SJSA1 (cell line): ENCODE measurements around the gene CFAP91. TPM values are rescaled to one million over a fixed set of nuclear protein-coding genes. Genes with fewer than 3 reads are reported as not detected.
A peak's percentile ranks its signal among the peaks of the same experiment; 100 is the strongest.

Experiments
- DNase-seq, 2 experiments: peaks; one replicate each; pipeline ENCODE4 v3.0.0-alpha.2; 2015 to 2020; ENCODE audit warnings: low spot score in 2 of 2, low read depth in 1 of 2
- H3K27ac ChIP-seq: fragments of 250-450 bp; sonication (Bioruptor Pico); 2 replicates; pipeline ENCODE4 v1.5.1; 2020; ENCODE audit warnings: mild to moderate bottlenecking, moderate library complexity
- H3K27me3 ChIP-seq: fragments of 250-450 bp; sonication (Bioruptor Pico); replicated peaks from 2 replicates; pipeline ENCODE4 v1.5.1; 2020; ENCODE audit warnings: mild to moderate bottlenecking, moderate library complexity
- H3K36me3 ChIP-seq: fragments of 250-450 bp; sonication (Bioruptor Pico); 2 replicates; pipeline ENCODE4 v1.5.1; 2020; ENCODE audit warnings: mild to moderate bottlenecking
- H3K4me1 ChIP-seq: fragments of 250-450 bp; sonication (Bioruptor Pico); replicated peaks from 2 replicates; pipeline ENCODE4 v1.6.1; 2021; ENCODE audit warnings: mild to moderate bottlenecking
- H3K4me3 ChIP-seq: fragments of 250-450 bp; sonication (Bioruptor Pico); 2 replicates; pipeline ENCODE4 v1.5.1; 2020; ENCODE audit warnings: mild to moderate bottlenecking
- H3K9me3 ChIP-seq: fragments of 250-450 bp; sonication (Bioruptor Pico); replicated peaks from 2 replicates; pipeline ENCODE4 v1.5.1; 2020; ENCODE audit warnings: mild to moderate bottlenecking
- total RNA-seq: library from RNA; depleted of rRNA; stranded (reverse); fragments of >200 nt; shearing (Covaris generic); gene quantifications from 2 replicates; pipeline ENCODE4 v1.2.3, GENCODE V29; 2014; rRNA removed

Gene CFAP91
- 0.18 and 0.34 TPM in 2 replicates for total RNA-seq

DNA sequence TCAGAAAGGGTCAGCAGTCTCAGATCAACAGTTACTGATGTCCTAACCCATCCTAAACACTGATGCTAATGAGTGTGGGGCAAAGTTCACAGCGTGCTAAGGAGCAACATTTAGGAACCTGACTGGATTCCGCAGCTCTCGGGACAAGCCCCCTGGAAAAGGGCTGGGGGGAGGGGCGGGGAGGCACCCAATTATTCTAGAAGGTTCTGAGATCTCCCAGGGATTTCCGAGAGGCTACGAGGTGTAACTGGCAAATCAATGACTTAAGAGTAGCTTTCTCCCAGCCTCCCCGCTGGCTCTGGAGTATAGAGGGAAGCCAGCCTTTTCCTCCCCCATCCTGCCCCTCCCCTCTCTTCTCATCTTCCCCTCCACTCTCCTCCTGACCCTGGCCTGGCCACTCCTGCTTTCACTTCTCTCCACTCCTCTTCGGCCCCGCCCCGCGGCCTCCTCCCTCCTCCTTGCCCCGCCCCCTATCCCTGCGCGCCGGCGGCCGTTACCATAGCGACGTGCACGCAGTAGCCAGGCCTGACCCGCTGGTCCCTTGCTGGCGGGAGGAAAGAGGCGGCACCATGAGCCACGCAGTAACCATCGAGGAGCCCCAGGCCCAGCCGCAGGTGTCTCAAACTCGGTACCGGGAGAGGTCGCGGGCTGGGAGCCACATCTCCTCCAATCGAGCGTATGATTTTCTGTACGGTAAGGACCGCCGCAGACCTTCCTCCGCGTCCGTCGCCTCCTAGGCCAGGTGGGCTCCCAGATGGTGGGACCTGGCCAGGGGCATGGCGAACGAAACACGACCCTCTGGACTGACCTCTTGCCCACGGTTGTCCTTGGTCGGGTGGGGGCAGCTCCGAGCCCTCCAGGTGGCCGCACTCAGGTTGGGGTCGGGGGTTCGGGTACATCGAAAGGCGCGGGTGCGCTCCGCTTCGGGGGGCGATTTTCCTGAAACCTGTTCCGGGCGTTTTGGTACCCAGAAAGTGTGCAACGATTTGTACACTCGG, at the start of gene CFAP91:
Gene CFAP91, plus strand, starts transcription at position 493 of the 998 bp plus-strand sequence. Its CDS starts 77 bp downstream, at position 570.
- Histone ChIP-seq H3K4me3 (peak within 1 kb of the TSS; percentile 27), H3K36me3 (no peaks in the 10 kb centered on the region), H3K27me3 (no peaks in the 10 kb centered on the region), H3K27ac (no peak within 1 kb of the TSS), H3K4me1 (peaks cover 15% of the 10 kb centered on the region), H3K9me3 (peaks cover 4% of the 10 kb centered on the region; the same call in 1 of the 2 replicates)
- DNase-seq, result peak; percentile 39 to 91

DNA sequence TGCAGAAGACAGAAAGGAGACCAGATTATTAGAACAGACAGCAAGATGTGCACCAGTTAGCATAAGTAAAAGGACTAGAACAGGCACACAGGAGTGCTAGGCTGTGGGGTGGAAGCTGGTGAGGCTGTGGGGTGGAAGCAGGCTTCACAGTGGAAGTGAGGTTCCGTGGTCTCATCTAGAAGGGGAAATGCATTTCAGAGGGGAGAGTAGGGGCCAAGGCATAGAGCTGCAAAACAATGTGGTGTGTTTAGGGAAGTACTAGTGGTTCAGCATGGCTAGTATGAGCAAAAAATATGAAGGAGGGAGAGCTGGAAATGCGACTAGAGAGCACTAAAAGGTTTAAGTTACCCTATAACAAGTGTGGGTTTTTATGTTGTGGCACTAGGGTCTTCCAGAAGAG, 48.9 kb upstream of the CFAP91 start:
- no peaks in the 10 kb centered on the region for H3K27me3 ChIP-seq
- no peaks in the 10 kb centered on the region for H3K36me3 ChIP-seq
- H3K4me1 ChIP-seq, result no peaks in the 10 kb centered on the region
- DNase-seq, result no peak
- H3K27ac ChIP-seq, result no peak overlapping the region
- no peaks in the 10 kb centered on the region for H3K9me3 ChIP-seq
- no peak overlapping the region for H3K4me3 ChIP-seq

DNA sequence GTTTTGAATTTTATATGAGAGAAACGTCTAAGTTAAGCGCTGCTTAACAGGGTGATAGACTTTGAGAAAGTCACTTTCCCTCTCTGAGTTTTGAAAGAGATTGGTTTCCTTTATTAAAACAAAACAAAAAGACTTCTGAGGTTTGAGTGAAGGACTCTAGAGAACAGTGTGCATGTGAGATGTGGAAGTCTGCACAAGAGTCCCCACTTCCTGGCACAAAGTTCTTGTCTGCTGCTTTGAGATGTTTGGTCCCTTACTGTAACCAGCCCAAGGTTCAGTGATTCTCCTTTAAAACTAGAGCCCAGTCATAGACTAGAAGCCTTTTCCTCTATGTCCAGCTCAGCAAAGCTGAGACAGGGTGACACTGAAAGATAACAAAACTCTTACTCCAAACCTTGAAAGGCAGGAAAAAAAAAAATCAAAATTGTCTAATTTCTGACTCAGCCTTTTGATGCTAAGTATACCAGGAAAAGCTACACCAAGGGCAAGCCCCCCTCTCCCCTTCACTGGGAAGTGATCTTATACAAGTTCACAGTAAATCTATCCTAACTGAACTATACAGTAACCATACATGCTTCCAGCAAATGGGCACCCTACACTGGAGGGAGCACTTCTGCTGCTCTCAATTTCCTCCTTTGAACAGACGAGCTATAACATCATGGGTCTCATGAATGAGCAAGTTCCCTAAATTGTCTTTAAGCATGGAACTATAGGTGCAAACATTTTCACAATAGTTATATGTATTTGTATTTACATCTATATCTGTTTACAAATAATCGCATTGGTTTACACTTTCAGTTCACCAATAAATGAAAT, 44.7 kb upstream of the CFAP91 start:
- H3K27me3 ChIP-seq, result no peaks in the 10 kb centered on the region
- H3K27ac ChIP-seq, result no peak overlapping the region
- H3K4me1 ChIP-seq, result no peaks in the 10 kb centered on the region; the same call in 1 of the 2 replicates
- H3K9me3 ChIP-seq, result no peaks in the 10 kb centered on the region
- no peak for DNase-seq
- H3K4me3 ChIP-seq, result no peak overlapping the region
- H3K36me3 ChIP-seq, result no peaks in the 10 kb centered on the region

DNA sequence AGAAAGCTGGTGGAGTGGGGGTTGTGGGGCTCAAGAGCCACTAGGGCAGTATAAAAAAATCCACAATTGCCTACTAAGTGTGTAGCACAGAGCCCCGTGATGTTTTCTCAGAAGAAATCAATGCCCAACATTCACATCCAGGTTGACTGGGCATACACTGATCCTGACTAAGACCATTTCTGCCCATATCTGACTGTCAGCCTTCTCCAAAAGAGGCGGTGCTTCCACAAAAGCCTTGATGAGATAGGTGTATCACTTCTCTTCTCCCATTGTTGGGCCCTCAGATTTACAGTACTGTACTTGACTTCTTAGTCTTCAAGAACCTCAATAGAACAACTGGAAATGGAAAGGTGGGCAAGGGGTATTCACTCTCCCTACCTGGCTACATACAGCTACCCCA, 43.8 kb upstream of the CFAP91 start:
- H3K9me3 ChIP-seq, result no peaks in the 10 kb centered on the region
- H3K27me3 ChIP-seq, result no peaks in the 10 kb centered on the region
- peaks cover 9% of the 10 kb centered on the region for H3K4me1 ChIP-seq
- no peak overlapping the region for H3K4me3 ChIP-seq
- H3K27ac ChIP-seq, result no peak overlapping the region
- DNase-seq, result no peak
- no peaks in the 10 kb centered on the region for H3K36me3 ChIP-seq

DNA sequence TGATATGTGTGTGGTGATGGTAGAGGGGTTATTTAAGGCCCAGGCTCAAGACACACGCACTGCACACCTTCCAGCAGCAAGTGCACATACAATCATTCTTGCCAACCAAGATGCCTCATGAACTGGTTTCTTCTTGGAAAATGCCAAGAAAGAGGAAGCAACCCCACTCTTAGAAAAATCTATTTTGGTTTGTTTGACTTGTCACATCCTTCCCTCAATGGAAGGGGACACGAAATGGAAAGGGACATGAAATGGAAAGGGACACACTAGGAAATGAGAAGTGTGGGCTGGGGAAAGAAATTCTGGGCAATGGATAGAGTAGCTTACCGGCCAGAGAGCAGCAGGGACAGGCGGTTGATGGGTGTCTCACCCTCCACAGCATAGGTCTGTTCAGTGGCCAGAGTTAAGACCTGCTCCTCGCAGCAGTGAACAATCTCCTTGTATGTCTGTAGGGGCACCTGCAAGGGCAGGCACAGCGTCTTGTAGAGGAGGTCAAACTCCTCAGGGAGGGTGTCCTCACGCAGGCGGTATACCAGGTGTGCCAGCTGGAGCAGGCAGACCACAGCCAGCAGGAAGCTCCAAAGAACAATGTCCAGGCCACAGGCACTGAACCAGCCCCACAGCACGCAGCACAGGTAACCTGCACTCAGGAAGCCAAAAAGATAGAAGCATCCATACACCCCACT, 43.1 kb upstream of the CFAP91 start:
- H3K9me3 ChIP-seq, result no peaks in the 10 kb centered on the region
- DNase-seq, result no peak
- H3K27me3 ChIP-seq, result no peaks in the 10 kb centered on the region
- H3K4me1 ChIP-seq, result peaks cover 17% of the 10 kb centered on the region
- H3K36me3 ChIP-seq, result no peaks in the 10 kb centered on the region
- H3K4me3 ChIP-seq, result no peak overlapping the region
- H3K27ac ChIP-seq, result no peak overlapping the region

DNA sequence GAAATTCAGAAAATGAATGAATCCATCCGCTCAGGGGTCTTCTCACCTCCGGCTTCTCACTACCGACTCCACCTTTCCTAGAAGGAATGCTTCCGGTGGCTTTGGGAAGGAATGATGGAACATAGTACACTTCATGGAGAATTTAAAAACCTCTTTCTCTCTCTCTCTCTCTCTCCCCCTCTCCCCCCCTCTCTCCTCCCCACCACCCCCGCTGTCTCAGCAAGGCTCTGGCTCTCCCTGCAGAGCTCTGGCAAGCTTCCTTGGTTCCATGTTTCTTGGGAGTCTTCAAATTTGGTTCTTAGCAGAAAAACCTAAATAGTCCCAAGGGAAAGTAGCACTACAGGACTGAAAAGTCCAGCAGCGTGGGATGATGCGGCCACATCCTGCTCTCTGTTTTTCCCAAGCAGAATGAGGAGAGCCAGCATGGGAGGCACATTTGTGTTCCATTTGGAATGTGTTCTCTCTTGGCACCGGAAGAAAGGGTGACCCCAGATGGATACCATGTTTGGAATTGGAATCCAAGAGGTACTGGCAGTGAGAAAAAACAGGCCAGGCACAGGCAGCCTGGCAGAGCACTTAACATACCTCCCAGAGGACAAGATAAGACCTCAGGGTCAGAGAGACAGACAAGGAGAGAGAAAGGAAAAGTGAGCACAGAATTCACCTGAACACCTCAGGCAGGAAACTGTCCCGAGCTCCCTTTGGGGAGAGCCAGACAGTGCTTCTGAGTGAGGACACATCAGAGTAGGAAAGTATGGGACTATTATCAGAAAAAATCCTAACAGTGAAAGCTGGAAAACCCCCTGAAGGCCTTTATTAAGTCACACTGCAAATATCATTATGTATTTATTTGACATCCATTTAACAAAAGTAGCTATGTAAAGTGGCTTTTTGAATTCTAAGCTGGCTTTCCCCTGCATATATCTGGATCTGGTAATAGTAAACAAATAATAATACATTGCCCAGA, 42.1 kb upstream of the CFAP91 start, which contains the start of gene POPDC2:
Gene POPDC2, minus strand, starts transcription at position 116 of the 967 bp plus-strand sequence. CDS start 166 bp downstream, outside the sequence.
- no peaks in the 10 kb centered on the region for H3K27me3 ChIP-seq
- H3K36me3 ChIP-seq, result no peaks in the 10 kb centered on the region
- H3K27ac ChIP-seq, result no peak within 1 kb of the TSS
- no peak within 1 kb of the TSS for H3K4me3 ChIP-seq
- no peak for DNase-seq
- H3K9me3 ChIP-seq, result no peaks in the 10 kb centered on the region
- peaks cover 20% of the 10 kb centered on the region for H3K4me1 ChIP-seq

DNA sequence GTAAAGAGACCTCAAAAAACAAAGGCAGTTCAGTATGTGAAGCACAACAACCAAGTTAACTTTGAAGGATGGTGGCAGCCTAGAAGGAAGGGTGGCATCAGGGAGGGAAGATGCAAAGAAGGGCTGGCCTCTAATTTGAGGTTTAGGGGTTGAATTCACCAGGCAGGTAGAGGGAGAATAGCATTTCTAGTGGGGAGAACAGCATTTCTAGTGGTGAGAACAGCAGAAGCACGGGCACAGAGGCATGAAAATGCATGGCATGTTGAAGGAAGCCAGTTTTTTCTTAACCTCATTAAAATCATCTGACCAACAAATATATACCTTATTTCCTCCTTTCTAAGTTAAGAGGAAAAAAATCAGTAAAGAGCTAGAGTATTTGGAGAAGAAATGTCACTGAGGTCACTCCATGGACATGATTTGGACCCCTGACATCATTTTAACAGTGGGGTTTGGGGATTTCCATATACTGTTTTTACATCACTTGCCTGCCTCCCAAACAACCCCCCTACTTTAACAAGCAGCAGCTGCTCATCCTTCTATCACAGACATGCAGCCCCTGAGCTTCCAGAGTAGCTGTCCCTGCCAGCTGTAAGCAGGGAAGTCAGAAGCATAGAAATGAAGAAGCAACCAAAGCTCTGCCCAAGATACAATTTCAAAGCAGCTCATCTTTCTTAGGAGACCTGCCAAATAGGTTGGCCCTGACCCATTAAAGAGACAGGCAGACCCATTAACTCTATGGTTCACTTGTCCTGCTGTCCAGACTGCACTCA, 40.0 kb upstream of the CFAP91 start:
- H3K36me3 ChIP-seq, result no peaks in the 10 kb centered on the region
- DNase-seq, result no peak
- H3K27me3 ChIP-seq, result no peaks in the 10 kb centered on the region
- H3K9me3 ChIP-seq, result no peaks in the 10 kb centered on the region
- H3K4me3 ChIP-seq, result no peak overlapping the region
- H3K27ac ChIP-seq, result no peak overlapping the region
- H3K4me1 ChIP-seq, result peaks cover 20% of the 10 kb centered on the region

DNA sequence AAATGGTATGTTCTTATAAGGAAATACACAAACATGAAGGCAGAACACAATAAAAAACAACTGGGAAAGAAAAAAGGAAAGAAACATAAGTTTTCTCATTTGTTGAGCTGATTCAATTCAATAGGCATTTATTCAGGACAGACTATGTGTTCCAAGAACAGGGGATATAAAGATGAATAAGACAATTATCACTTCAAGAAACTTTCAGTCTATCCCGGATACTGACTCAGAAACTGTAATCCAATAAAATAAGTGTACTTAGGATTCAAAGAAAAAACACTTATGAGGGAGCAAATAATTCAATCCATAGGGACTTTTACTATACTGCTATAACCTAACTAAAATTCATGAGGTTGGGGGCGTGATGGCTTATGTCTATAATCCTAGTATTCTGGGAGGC, 38.9 kb upstream of the CFAP91 start:
- H3K4me3 ChIP-seq, result no peak overlapping the region
- H3K27me3 ChIP-seq, result no peaks in the 10 kb centered on the region
- peak overlapping the region; percentile 45 for H3K27ac ChIP-seq

DNA sequence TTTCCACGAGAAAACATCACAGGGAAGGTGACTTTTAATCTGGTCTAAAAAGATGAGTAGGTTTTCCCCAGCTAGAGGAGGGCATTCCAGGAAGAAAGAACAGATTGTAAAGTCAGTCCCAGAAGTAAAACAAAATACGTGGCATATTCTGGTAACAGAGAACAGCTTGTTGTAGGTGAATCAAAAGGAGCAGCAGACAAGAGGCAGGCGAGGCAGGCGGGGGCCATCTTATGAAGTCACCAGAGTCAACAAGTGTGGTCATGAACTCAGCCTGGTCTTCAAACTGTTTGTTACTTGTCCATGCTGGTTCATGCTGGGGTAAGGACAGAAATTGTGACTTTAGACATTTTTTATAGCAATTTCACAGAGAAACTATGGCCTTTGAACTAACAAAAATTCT, 38.5 kb upstream of the CFAP91 start:
- Histone ChIP-seq H3K27me3 (no peaks in the 10 kb centered on the region), H3K27ac (peak overlapping the region; percentile 45), H3K4me3 (no peak overlapping the region), H3K4me1 (peaks cover 20% of the 10 kb centered on the region), H3K36me3 (no peaks in the 10 kb centered on the region), H3K9me3 (no peaks in the 10 kb centered on the region)
- DNase-seq, result peak in 1 of 2 experiments; percentile 5

More for the DNA sequence above, 38.9 kb upstream of the CFAP91 start:
- Histone ChIP-seq H3K36me3 (no peaks in the 10 kb centered on the region), H3K4me1 (peaks cover 20% of the 10 kb centered on the region), H3K9me3 (no peaks in the 10 kb centered on the region)
- DNase-seq, result peak in 1 of 2 experiments; percentile 14

DNA sequence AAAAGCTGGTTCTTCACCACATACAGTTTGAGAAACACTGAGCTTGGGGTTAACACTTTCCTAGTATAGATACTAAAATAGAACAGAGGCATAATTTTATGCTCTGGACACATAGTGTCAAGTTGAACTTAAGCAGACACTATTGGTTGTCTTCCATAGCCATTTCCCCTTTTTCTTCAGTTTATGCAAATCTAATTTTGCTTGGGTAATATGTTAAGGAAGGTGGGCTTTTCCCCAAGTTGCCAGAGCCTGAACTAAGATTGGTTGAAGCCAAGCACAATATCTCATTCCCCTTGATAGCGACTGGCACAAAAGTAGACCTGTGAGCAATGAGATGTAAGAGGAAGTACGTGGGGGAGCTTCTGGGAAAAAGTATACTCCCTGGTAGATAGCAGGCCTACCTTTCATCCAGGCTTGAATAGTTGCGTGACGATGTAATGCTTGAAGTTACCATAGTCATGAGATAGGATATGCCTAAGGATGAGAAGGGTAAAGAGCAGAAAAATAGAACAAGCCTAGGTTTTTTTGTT, 37.9 kb upstream of the CFAP91 start:
- peaks cover 20% of the 10 kb centered on the region for H3K4me1 ChIP-seq
- no peak for DNase-seq
- no peaks in the 10 kb centered on the region for H3K36me3 ChIP-seq
- no peak overlapping the region for H3K4me3 ChIP-seq
- H3K27ac ChIP-seq, result no peak overlapping the region; the same call in 1 of the 2 replicates
- H3K9me3 ChIP-seq, result no peaks in the 10 kb centered on the region
- H3K27me3 ChIP-seq, result no peaks in the 10 kb centered on the region

DNA sequence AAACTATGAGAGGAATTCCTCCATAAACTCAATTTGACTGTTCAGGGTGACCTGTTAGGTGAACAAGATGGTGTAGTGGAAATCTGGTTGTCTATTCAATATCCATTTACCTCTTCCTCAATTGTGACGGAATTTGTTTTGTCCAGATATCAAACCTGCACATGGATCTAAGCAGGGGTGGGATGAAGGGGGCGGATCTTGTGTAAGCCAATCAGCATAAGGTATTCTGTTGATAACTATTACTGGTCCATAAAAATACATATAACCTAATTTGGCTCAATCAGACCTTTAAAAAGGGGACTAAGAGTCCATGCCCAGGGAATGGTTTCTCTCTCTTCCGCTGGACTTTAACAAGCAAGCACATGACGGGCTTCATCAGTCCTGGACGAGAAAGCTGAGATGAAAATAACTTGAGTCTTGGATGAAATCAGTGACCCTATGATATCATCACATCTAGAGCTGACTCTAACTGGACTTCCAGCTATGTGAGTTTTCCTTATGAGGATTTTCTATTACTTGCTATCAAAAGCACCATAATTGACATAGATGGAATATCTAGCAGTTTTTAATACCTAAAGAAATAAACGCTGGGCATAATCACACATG, 36.8 kb upstream of the CFAP91 start:
- no peaks in the 10 kb centered on the region for H3K27me3 ChIP-seq
- H3K36me3 ChIP-seq, result peaks cover 10% of the 10 kb centered on the region
- H3K4me3 ChIP-seq, result no peak overlapping the region
- H3K9me3 ChIP-seq, result no peaks in the 10 kb centered on the region
- no peak for DNase-seq
- H3K27ac ChIP-seq, result no peak overlapping the region
- peaks cover 20% of the 10 kb centered on the region for H3K4me1 ChIP-seq
